Measurements from ENCODE around the gene CLSTN1. TPM values are rescaled to one million over a fixed set of nuclear protein-coding genes. Genes with fewer than 3 reads are reported as not detected.

Gene CLSTN1
- polyA plus RNA-seq, 1 of the 3 experiments (the other 2 are of a cell fraction), result 59.6 TPM

GRCh38 chr1:9723068-9723805, 100.5 kb downstream of the CLSTN1 start:
- TF ChIP-seq NRF1 (IDR thresholded peaks at IDR 0.05; ENCODE audit: low read depth, low read length), result no peak
- TF ChIP-seq YY1 (IDR thresholded peaks at IDR 0.05; ENCODE audit: low read depth), result no peak
- TF ChIP-seq RCOR1 (IDR thresholded peaks at IDR 0.05; ENCODE audit: low read length), result no peak
- no peak for TF ChIP-seq SMC3 (IDR thresholded peaks at IDR 0.05; ENCODE audit: low read depth, low read length)
- no peak for TF ChIP-seq CHD2 (IDR thresholded peaks at IDR 0.05; ENCODE audit: low read length, partially characterized antibody)
- TF ChIP-seq REST (IDR thresholded peaks at IDR 0.05; ENCODE audit: low read depth, low read length), result no peak
- TF ChIP-seq JUND (IDR thresholded peaks at IDR 0.05), result no peak
- no peak for TF ChIP-seq MXI1 (IDR thresholded peaks at IDR 0.05; ENCODE audit: low read depth, low read length)
- no peak for DNase-seq
- POLR2A ChIA-PET, result no interaction called here
- no peaks in the 10 kb centered on the region for H3K27me3 ChIP-seq (ENCODE audit: insufficient read depth)
- H4K20me1 ChIP-seq (ENCODE audit: insufficient read depth), result no peaks in the 10 kb centered on the region
- no peaks in the 10 kb centered on the region for H3F3A ChIP-seq (replicated peaks; ENCODE audit: insufficient read depth)
- H3K4me3 ChIP-seq (ENCODE audit: low read depth in 2 of 2, low read length in 1 of 2), result no peak overlapping the region
- H3K27ac ChIP-seq (ENCODE audit: low read depth in 2 of 2, low read length in 1 of 2), result no peak overlapping the region
- CTCF ChIA-PET, result interaction anchor here (3.0 kb wide), 1 partner anchor 12 kb away, joined by 9 read pairs; no protein-coding TSS in a partner anchor
- H3K9me2 ChIP-seq, result no peaks in the 10 kb centered on the region
- H3K79me2 ChIP-seq (ENCODE audit: insufficient read depth), result no peaks in the 10 kb centered on the region
- 96% methylated on average over 8 of the region's 14 CpGs for WGBS (ENCODE audit: low lambda C conversion rate)
- H2AFZ ChIP-seq (ENCODE audit: low read depth), result no peak overlapping the region
- no peak overlapping the region for H3K4me2 ChIP-seq
- no peaks in the 10 kb centered on the region for H3K9me3 ChIP-seq
- peaks cover 6 to 13% of the 10 kb centered on the region in 2 experiments for H3K36me3 ChIP-seq (replicated peaks in 1 of 2; ENCODE audit: control insufficient read depth in 1 of 2, insufficient read depth in 2 of 2, low read length in 1 of 2)
- peaks cover 0 to 9% of the 10 kb centered on the region in 2 experiments; a peak in 2 of 4 replicates for H3K4me1 ChIP-seq (ENCODE audit: control insufficient read depth in 1 of 2, insufficient read depth in 2 of 2, low read depth in 1 of 2, low read length in 1 of 2)
- H3K9ac ChIP-seq, result no peak overlapping the region

DNA sequence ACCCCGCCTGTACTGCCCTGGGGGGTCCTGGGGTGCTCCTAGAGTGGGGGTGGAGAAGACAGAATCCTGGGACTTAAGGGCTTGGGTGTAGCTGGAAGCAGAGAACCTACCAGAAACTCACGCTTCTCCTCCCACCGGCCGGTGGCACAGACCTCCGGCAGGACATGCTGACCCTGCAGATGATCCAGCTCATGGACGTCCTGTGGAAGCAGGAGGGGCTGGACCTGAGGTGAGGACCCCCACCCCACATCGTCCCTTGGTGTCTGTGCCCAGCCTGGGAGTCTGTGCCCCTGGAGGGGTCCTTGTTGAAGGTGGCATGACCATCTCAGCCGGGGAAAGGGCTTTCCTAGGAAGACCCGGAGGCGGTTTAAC, 101.4 kb downstream of the CLSTN1 start:
- Histone ChIP-seq H3K9me3 (no peaks in the 10 kb centered on the region), H3K4me1 (ENCODE audit: control insufficient read depth in 1 of 2, insufficient read depth in 2 of 2, low read depth in 1 of 2, low read length in 1 of 2) (peaks cover 2 to 9% of the 10 kb centered on the region in 2 experiments; a peak in 2 of 4 replicates), H3K79me2 (ENCODE audit: insufficient read depth) (no peaks in the 10 kb centered on the region), H3K36me3 (replicated peaks in 1 of 2; ENCODE audit: control insufficient read depth in 1 of 2, insufficient read depth in 2 of 2, low read length in 1 of 2) (peaks cover 6 to 11% of the 10 kb centered on the region in 2 experiments), H3K27me3 (ENCODE audit: insufficient read depth) (no peaks in the 10 kb centered on the region), H2AFZ (ENCODE audit: low read depth) (no peak overlapping the region), H3F3A (replicated peaks; ENCODE audit: insufficient read depth) (no peaks in the 10 kb centered on the region), H4K20me1 (ENCODE audit: insufficient read depth) (no peaks in the 10 kb centered on the region), H3K4me3 (ENCODE audit: low read depth in 2 of 2, low read length in 1 of 2) (no peak overlapping the region), H3K9me2 (no peaks in the 10 kb centered on the region), H3K4me2 (no peak overlapping the region), H3K27ac (ENCODE audit: low read depth in 2 of 2, low read length in 1 of 2) (no peak overlapping the region), H3K9ac (no peak overlapping the region)
- ChIA-PET POLR2A (no interaction called here), CTCF (interaction anchor here (0.8 to 3.3 kb wide), 13 partner anchors 11 to 213 kb away, joined by 3 to 13 read pairs (median 6); no protein-coding TSS in a partner anchor)
- DNase-seq, result no peak
- 87% methylated on average over 3 of the region's 10 CpGs for WGBS (ENCODE audit: low lambda C conversion rate)
- TF ChIP-seq RAD21 (IDR thresholded peaks at IDR 0.05; ENCODE audit: low read length), result no peak
- no peak for TF ChIP-seq RCOR1 (IDR thresholded peaks at IDR 0.05; ENCODE audit: low read length)
- TF ChIP-seq EP300 (IDR thresholded peaks at IDR 0.05; ENCODE audit: borderline replicate concordance in 1 of 2, low read depth in 1 of 2, low read length in 1 of 2), result no peak
- TF ChIP-seq MEF2A (IDR thresholded peaks at IDR 0.05; ENCODE audit: borderline replicate concordance, low read depth), result no peak
- TF ChIP-seq NRF1 (IDR thresholded peaks at IDR 0.05; ENCODE audit: low read depth, low read length), result no peak
- TF ChIP-seq GATA2 (CRISPR knock-in tag; IDR thresholded peaks at IDR 0.05), result no peak
- TF ChIP-seq IRF3 (IDR thresholded peaks at IDR 0.05; ENCODE audit: low read depth, low read length), result no peak
- TF ChIP-seq TAF1 (IDR thresholded peaks at IDR 0.05; ENCODE audit: borderline replicate concordance, low read depth, low read length), result no peak
- TF ChIP-seq FOSL2 (IDR thresholded peaks at IDR 0.05; ENCODE audit: borderline replicate concordance, low read depth), result no peak
- no peak for TF ChIP-seq USF2 (IDR thresholded peaks at IDR 0.05; ENCODE audit: borderline replicate concordance, low read depth, low read length)
- TF ChIP-seq, protein P1, sequence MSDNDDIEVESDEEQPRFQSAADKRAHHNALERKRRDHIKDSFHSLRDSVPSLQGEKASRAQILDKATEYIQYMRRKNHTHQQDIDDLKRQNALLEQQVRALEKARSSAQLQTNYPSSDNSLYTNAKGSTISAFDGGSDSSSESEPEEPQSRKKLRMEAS (IDR thresholded peaks at IDR 0.05; ENCODE audit: low read depth), result no peak
- no peak for TF ChIP-seq PBX3 (IDR thresholded peaks at IDR 0.05)

All from SK-N-SH (cell line).